Colonic mucosa (tissue), 4 donors: ENCODE measurements around the gene SLIT3. TPM values are rescaled to one million over a fixed set of nuclear protein-coding genes. Genes with fewer than 3 reads are reported as not detected.

Experiments
- DNase-seq: peaks from one replicate; pipeline ENCODE4 v3.0.0-alpha.2; 2020
- H3K27ac ChIP-seq: fragments of 200-600 bp; one replicate; pipeline ENCODE4 v1.8.0; 2021
- H3K27me3 ChIP-seq: fragments of 200-600 bp; one replicate; pipeline ENCODE4 v1.8.0; 2021
- H3K36me3 ChIP-seq: fragments of 200-600 bp; one replicate; pipeline ENCODE4 v1.8.0; 2021
- H3K4me1 ChIP-seq: fragments of 200-600 bp; one replicate; pipeline ENCODE4 v1.8.0; 2021; ENCODE audit warnings: mild to moderate bottlenecking
- H3K4me3 ChIP-seq: fragments of 200-600 bp; one replicate; pipeline ENCODE4 v1.8.0; 2021
- H3K9ac ChIP-seq, 2 donors: one replicate each; pipeline ENCODE4 v1.7.0; 2013; ENCODE audit warnings: control low read depth in 2 of 2, low read depth in 2 of 2, low read length in 2 of 2
- H3K9me3 ChIP-seq: fragments of 200-600 bp; one replicate; pipeline ENCODE4 v1.8.0; 2021
- intact Hi-C: fragments of 100-400 bp; cut with DNase I; formaldehyde crosslinking; loops from one replicate; pipeline ENCODE4 v1.14.1; 2022
- total RNA-seq, 2 donors: library from RNA; stranded (reverse); fragmentation: NEBNext Ultra II Directional in 1 of 2; extraction: Animal tissue kit (Norgen Biotek cat#: 25700) in 1 of 2; gene quantifications; one replicate each; pipeline ENCODE4 v1.2.1, GENCODE V29; 2021
- TF ChIP-seq, protein P1 (sequence below): fragments of 200-600 bp; IDR thresholded peaks from one replicate; pipeline ENCODE4 v1.8.0; 2022; ENCODE audit warnings: antibody characterized with exemption, mild to moderate bottlenecking
- donor health status: healthy.
- donor health status: DM: no; HTN: no; CAD: no.
- donor health status: DM: no; HTN: no; CAD: no.

The SLIT3 gene
- total RNA-seq, 2 donors from 2014 or later = 3.4 to 7.6 TPM

DNA sequence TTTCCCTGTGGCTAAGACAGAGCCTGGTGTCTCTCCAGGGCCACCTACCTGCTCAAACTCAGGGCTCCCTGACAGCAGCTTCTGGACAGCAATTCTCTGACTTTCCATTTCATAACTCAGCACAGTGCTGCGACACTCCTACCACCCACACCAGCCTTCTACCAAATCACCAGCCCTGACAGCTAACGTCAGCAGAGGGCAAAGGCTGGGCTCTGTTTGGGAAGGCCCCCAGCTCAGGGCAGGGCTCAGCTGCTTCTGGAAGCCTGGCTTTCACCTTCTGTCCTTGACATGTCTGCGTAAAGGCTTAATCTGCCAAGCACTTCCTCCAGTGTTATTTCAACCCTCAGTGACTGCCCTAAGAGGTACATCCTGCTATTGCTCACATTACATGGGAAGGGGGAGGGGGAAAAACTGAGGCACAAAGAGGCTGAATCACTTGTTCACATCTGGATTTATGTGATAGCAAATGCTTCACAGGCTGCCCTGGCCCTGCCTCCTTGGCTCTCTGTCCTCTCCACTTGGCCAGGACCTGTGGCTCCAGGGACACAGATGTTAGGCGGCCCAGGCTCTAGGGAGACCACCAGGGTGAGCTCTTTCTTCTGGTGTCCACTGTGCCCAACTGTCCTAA, 619.3 kb downstream of the SLIT3 start:
- Histone ChIP-seq H3K36me3 (no peaks in the 10 kb centered on the region), H3K4me3 (no peak overlapping the region), H3K4me1 (no peaks in the 10 kb centered on the region), H3K27me3 (no peaks in the 10 kb centered on the region), H3K9ac (peak overlapping the region in 1 of 2 donors; percentile 21), H3K27ac (no peak overlapping the region), H3K9me3 (no peaks in the 10 kb centered on the region)
- TF ChIP-seq, protein P1, sequence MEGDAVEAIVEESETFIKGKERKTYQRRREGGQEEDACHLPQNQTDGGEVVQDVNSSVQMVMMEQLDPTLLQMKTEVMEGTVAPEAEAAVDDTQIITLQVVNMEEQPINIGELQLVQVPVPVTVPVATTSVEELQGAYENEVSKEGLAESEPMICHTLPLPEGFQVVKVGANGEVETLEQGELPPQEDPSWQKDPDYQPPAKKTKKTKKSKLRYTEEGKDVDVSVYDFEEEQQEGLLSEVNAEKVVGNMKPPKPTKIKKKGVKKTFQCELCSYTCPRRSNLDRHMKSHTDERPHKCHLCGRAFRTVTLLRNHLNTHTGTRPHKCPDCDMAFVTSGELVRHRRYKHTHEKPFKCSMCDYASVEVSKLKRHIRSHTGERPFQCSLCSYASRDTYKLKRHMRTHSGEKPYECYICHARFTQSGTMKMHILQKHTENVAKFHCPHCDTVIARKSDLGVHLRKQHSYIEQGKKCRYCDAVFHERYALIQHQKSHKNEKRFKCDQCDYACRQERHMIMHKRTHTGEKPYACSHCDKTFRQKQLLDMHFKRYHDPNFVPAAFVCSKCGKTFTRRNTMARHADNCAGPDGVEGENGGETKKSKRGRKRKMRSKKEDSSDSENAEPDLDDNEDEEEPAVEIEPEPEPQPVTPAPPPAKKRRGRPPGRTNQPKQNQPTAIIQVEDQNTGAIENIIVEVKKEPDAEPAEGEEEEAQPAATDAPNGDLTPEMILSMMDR = no peak
- DNase-seq = no peak
- intact Hi-C loops = loop anchor here (10.0 kb wide), 2 partner anchors 623 to 903 kb away; partner anchors contain the start of genes SLIT3 and SPDL1

DNA sequence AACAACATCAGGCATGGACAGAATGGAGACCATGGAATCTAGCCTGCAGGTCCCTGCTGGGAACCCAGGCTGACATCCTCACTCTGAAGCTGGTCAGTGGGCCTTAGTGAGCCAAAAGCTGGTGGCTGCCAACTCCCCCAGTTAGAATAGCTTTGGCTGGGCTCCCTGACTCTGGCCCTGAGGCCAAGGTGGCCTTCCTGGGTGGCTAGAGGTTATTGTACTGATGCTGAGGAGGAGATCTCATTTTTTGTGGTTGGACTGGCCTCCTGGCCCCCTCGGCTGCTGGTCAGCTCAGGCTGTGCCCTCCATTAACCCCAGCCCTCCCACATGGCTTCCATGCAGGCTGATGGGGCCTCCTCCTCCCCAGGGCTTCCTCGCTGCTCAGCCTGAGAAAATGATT, 620.5 kb downstream of the SLIT3 start:
- Histone ChIP-seq H3K4me3 (no peak overlapping the region), H3K9ac (no peak overlapping the region), H3K9me3 (no peaks in the 10 kb centered on the region), H3K27me3 (no peaks in the 10 kb centered on the region), H3K27ac (no peak overlapping the region), H3K4me1 (no peaks in the 10 kb centered on the region), H3K36me3 (no peaks in the 10 kb centered on the region)
- TF ChIP-seq, protein P1 = no peak
- intact Hi-C loops = loop anchor here (10.0 kb wide), 2 partner anchors 624 to 904 kb away; partner anchors contain the start of genes SLIT3 and SPDL1
- DNase-seq = no peak

DNA sequence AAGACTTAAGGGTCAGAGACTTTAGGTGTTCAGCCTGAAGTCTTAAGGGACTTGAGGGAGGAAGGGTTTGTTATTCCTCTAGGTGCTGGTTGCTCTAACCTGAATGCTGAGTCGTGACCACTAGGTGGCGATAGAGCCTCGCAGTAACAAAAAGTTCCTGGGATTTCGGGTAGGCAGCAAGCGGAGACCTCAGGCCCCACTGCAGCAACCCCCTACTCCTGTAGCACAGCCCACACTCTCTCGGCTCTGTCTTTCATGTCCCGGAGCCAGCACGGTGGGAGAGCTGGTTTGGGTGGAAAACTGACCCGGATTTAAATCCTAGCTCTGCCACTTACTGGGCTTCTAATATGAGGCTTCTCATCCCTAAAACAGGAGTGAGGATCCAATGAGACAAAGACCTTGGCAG, 621.4 kb downstream of the SLIT3 start:
- no peaks in the 10 kb centered on the region for H3K9me3 ChIP-seq
- no peak overlapping the region for H3K27ac ChIP-seq
- H3K9ac ChIP-seq = no peak overlapping the region
- TF ChIP-seq, protein P1 = peak; percentile 92
- no peaks in the 10 kb centered on the region for H3K27me3 ChIP-seq
- H3K36me3 ChIP-seq = no peaks in the 10 kb centered on the region
- intact Hi-C loops = no loop called here
- peak; percentile 81 for DNase-seq
- no peak overlapping the region for H3K4me3 ChIP-seq
- no peaks in the 10 kb centered on the region for H3K4me1 ChIP-seq

DNA sequence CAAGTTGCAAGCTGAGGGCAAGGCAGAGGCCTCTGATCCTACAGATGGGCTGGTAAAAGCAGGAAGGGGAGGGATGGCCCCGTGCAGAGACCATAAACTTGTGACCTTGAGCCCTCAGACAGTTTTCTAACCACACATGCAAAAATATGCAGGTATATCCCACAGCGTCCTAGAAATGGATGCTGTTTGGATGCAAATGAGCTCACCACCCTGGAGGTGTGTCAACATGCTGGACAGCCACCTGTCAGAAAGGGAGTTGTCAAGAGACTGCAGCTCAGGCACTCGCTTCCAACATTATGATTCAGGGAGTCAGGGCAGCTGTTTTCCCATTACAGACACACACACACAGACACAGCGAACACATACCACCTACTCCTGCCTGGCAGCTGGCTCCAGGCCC, 624.4 kb downstream of the SLIT3 start:
- Histone ChIP-seq H3K4me3 (no peak overlapping the region), H3K9me3 (no peaks in the 10 kb centered on the region), H3K4me1 (no peaks in the 10 kb centered on the region), H3K9ac (no peak overlapping the region), H3K27ac (no peak overlapping the region), H3K36me3 (no peaks in the 10 kb centered on the region), H3K27me3 (no peaks in the 10 kb centered on the region)
- intact Hi-C loops = no loop called here
- DNase-seq = no peak
- TF ChIP-seq, protein P1 = no peak

DNA sequence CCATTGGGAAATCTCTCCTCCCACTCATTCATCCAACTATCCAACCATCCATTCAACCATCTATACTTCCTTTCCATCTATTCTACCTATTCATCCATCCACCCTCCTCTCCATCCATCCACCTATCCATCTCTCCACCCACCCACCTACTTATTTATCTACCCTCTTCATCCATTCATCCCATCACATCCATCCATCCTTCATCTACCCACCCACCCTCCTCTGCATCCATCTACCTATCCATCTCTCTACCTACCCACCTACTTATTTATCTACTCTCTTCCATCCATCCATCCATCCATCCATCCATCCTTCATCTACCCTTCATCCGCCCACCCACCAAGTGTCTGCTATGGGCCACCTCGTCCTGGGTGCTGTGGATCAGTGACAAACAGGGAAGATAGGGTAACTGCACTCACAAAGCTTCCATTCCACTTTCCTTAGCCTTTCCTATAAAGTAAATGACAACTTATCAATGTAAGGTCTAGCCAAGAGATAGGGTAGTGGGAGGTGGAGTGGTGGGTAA, 625.0 kb downstream of the SLIT3 start:
- no peaks in the 10 kb centered on the region for H3K36me3 ChIP-seq
- no peak overlapping the region for H3K4me3 ChIP-seq
- H3K9me3 ChIP-seq = no peaks in the 10 kb centered on the region
- intact Hi-C loops = no loop called here
- TF ChIP-seq, protein P1 = no peak
- no peak overlapping the region for H3K9ac ChIP-seq
- DNase-seq = no peak
- no peak overlapping the region for H3K27ac ChIP-seq
- no peaks in the 10 kb centered on the region for H3K4me1 ChIP-seq
- no peaks in the 10 kb centered on the region for H3K27me3 ChIP-seq
